Stimulated activated CD8-positive, alpha-beta memory T cell treated with anti-CD3 and anti-CD28 coated beads, Interleukin-15, amount 100 ng/mL, for 48 hours (primary cell): ENCODE results near the gene JDP2.

Source experiments
- DNase-seq, 2 donors: peaks; one replicate each; pipeline ENCODE4 v3.0.0-alpha.2; 2020; ENCODE audit warnings: low read depth in 2 of 2

JDP2 gene

GRCh38 chr14:75514673-75515628 is 87.1 kb downstream of the JDP2 start:
- peak in 1 of 2 donors; percentile 48 for DNase-seq

GRCh38 chr14:75515629-75515996 is 87.8 kb downstream of the JDP2 start:
- DNase-seq, result no peak

GRCh38 chr14:75518625-75519024 is 90.8 kb downstream of the JDP2 start:
- peak in 1 of 2 donors; percentile 32 for DNase-seq

- DNase-seq, result no peak
These were observed 91.6 kb downstream of the JDP2 start for GRCh38 chr14:75519394-75519793.

GRCh38 chr14:75519826-75520728 is 92.3 kb downstream of the JDP2 start:
- no peak for DNase-seq

GRCh38 chr14:75520852-75521251 is 93.0 kb downstream of the JDP2 start:
- no peak for DNase-seq

GRCh38 chr14:75521415-75522199 is 93.8 kb downstream of the JDP2 start:
- DNase-seq, result no peak

GRCh38 chr14:75522224-75522982 is 94.6 kb downstream of the JDP2 start, which contains the start of gene BATF:
BATF (plus strand) TSS chr14:75522469; CDS start chr14:75522683, 214 bp downstream.
- peak; percentile 56 to 62 for DNase-seq

- no peak for DNase-seq
These were observed 95.1 kb downstream of the JDP2 start for GRCh38 chr14:75522983-75523318.
